IMR-90 (cell line): ENCODE measurements around the gene ZNF423. TPM values are rescaled to one million over a fixed set of nuclear protein-coding genes. Genes with fewer than 3 reads are reported as not detected.

Experiments
- ATAC-seq: fragments of 200-7000 bp; cut with Tn5 transposase; 2 replicates; pipeline ENCODE4 v1.9.1; 2020; ENCODE audit warnings: low read depth, mild to moderate bottlenecking, moderate library complexity
- BruUV-seq: library from RNA; stranded (reverse); fragments of 400-500 nt; replicated peaks from 2 replicates; lab custom pipeline; 2021; lab: Mats Ljungman, UMichigan
- CTCF ChIA-PET: fragments of 300-600 bp; formaldehyde crosslinking; extraction: SDS; loops from one replicate; lab custom pipeline; 2021; ENCODE audit warnings: antibody characterized with exemption; lab: Yijun Ruan, JAX
- POLR2A ChIA-PET: fragments of 300-600 bp; sonication (Branson Sonifier 250); formaldehyde crosslinking; loops from one replicate; lab custom pipeline; 2022; ENCODE audit warnings: antibody characterized with exemption; ENCODE audit not compliant: unreplicated experiment; lab: Charles Lee
- DNase-seq: peaks from one replicate; pipeline ENCODE4 v3.0.0; 2013
- H2AFZ ChIP-seq: replicated peaks from 2 replicates; pipeline ENCODE3; 2013; ENCODE audit warnings: low read length, mild to moderate bottlenecking; ENCODE audit not compliant: poor library complexity
- H2AK5ac ChIP-seq: 2 replicates; pipeline ENCODE4 v1.6.1; 2013; ENCODE audit warnings: low read depth, low read length, inconsistent platforms
- H2AK9ac ChIP-seq: replicated peaks from 2 replicates; pipeline ENCODE3; 2013; ENCODE audit warnings: mild to moderate bottlenecking, low read depth, low read length, moderate library complexity; ENCODE audit not compliant: poor library complexity
- H2BK120ac ChIP-seq: 2 replicates; pipeline ENCODE4 v1.6.1; 2013; ENCODE audit warnings: low read depth, low read length, inconsistent platforms
- H2BK15ac ChIP-seq: 3 replicates; pipeline ENCODE4 v1.6.1; 2013; ENCODE audit warnings: low read depth, low read length, inconsistent platforms
- H2BK20ac ChIP-seq: 2 replicates; pipeline ENCODE4 v1.6.1; 2013; ENCODE audit warnings: low read depth, mild to moderate bottlenecking, inconsistent platforms, low read length, moderate library complexity
- H2BK5ac ChIP-seq: 2 replicates; pipeline ENCODE4 v1.6.1; 2013; ENCODE audit warnings: mild to moderate bottlenecking, low read depth, low read length, inconsistent platforms; ENCODE audit not compliant: poor library complexity, severe bottlenecking
- H3K14ac ChIP-seq: replicated peaks from 2 replicates; pipeline ENCODE4 v1.6.1; 2013; ENCODE audit warnings: low read depth, low read length, inconsistent platforms
- H3K18ac ChIP-seq: 2 replicates; pipeline ENCODE4 v1.6.1; 2013; ENCODE audit warnings: low read depth, low read length, control low read depth
- H3K23ac ChIP-seq: 2 replicates; pipeline ENCODE4 v1.6.1; 2013; ENCODE audit warnings: low read depth, low read length, inconsistent platforms
- H3K27ac ChIP-seq: 2 replicates; pipeline ENCODE4 v1.5.1; 2013; ENCODE audit warnings: mild to moderate bottlenecking, control low read depth, low read length; ENCODE audit not compliant: insufficient read depth
- H3K27me3 ChIP-seq: 2 replicates; pipeline ENCODE4 v1.6.1; 2013; ENCODE audit warnings: low read length; ENCODE audit not compliant: control insufficient read depth, insufficient read depth
- H3K36me3 ChIP-seq: 2 replicates; pipeline ENCODE4 v1.6.1; 2013; ENCODE audit warnings: low read length, mixed read lengths; ENCODE audit not compliant: control insufficient read depth, insufficient read depth
- H3K4ac ChIP-seq: 2 replicates; pipeline ENCODE4 v1.6.1; 2013; ENCODE audit warnings: low read depth, low read length, inconsistent platforms
- H3K4me1 ChIP-seq: 2 replicates; pipeline ENCODE4 v1.6.1; 2013; ENCODE audit warnings: low read length, mixed read lengths; ENCODE audit not compliant: control insufficient read depth, insufficient read depth
- H3K4me2 ChIP-seq: 2 replicates; pipeline ENCODE4 v1.6.1; 2013; ENCODE audit warnings: low read depth, mild to moderate bottlenecking, control low read depth, low read length, moderate library complexity
- H3K4me3 ChIP-seq: 2 replicates; pipeline ENCODE4 v1.5.1; 2013; ENCODE audit warnings: low read depth, mild to moderate bottlenecking, control low read depth, low read length, moderate library complexity; ENCODE audit not compliant: insufficient read depth
- H3K56ac ChIP-seq: 2 replicates; pipeline ENCODE4 v1.6.1; 2013; ENCODE audit warnings: low read length, inconsistent platforms; ENCODE audit not compliant: insufficient read depth; ENCODE audit errors: extremely low read depth
- H3K79me1 ChIP-seq, 2 experiments: 2 replicates each; pipeline ENCODE4 v1.6.1; 2013; ENCODE audit warnings: low read length in 2 of 2, inconsistent platforms in 1 of 2, low read depth in 1 of 2
- H3K9ac ChIP-seq: 2 replicates; pipeline ENCODE4 v1.6.1; 2013; ENCODE audit warnings: low read depth, low read length, control low read depth
- H3K9me1 ChIP-seq: 2 replicates; pipeline ENCODE4 v1.6.1; 2013; ENCODE audit warnings: low read length, inconsistent platforms; ENCODE audit not compliant: insufficient read depth
- H3K9me3 ChIP-seq: 2 replicates; pipeline ENCODE4 v1.6.1; 2013; ENCODE audit warnings: low read length; ENCODE audit not compliant: control insufficient read depth, insufficient read depth
- H4K20me1 ChIP-seq: 2 replicates; pipeline ENCODE4 v1.6.1; 2013; ENCODE audit warnings: low read length, inconsistent platforms; ENCODE audit not compliant: insufficient read depth
- H4K5ac ChIP-seq: 2 replicates; pipeline ENCODE4 v1.6.1; 2013; ENCODE audit warnings: mild to moderate bottlenecking, low read depth, low read length, control low read depth
- H4K8ac ChIP-seq, 2 experiments: 2 replicates each; pipeline ENCODE4 v1.6.1; 2013; ENCODE audit warnings: low read depth in 2 of 2, low read length in 2 of 2, control low read depth in 1 of 2, inconsistent platforms in 1 of 2
- H4K91ac ChIP-seq: 2 replicates; pipeline ENCODE4 v1.6.1; 2013; ENCODE audit warnings: low read depth, low read length, inconsistent platforms; ENCODE audit not compliant: insufficient read depth
- CHD1 ChIP-seq: IDR thresholded peaks from 2 replicates; pipeline ENCODE4 v1.6.1; 2012; ENCODE audit warnings: low read depth, low read length, improper control_type of control experiment
- ELK1 ChIP-seq: fragments of 150-350 bp; IDR thresholded peaks from 2 replicates; pipeline ENCODE4 v1.6.1; 2016; ENCODE audit warnings: low read depth, mild to moderate bottlenecking, low read length, moderate library complexity, borderline replicate concordance
- FOS ChIP-seq: fragments of 150-350 bp; IDR thresholded peaks from 2 replicates; pipeline ENCODE4 v1.6.1; 2016; ENCODE audit warnings: low read depth, low read length
- MAFK ChIP-seq: IDR thresholded peaks from 2 replicates; pipeline ENCODE4 v1.6.1; 2012; ENCODE audit warnings: low read depth, low read length, improper control_type of control experiment
- MAZ ChIP-seq: IDR thresholded peaks from 2 replicates; pipeline ENCODE4 v1.6.1; 2012; ENCODE audit warnings: low read depth, mild to moderate bottlenecking, low read length, improper control_type of control experiment, moderate library complexity, borderline replicate concordance
- MXI1 ChIP-seq: IDR thresholded peaks from 2 replicates; pipeline ENCODE4 v1.6.1; 2012; ENCODE audit warnings: low read depth, mild to moderate bottlenecking, low read length, moderate library complexity, borderline replicate concordance
- NFE2L2 ChIP-seq: fragments of 150-350 bp; IDR thresholded peaks from 2 replicates; pipeline ENCODE4 v1.6.1; 2016; ENCODE audit warnings: low read depth, mild to moderate bottlenecking, low read length
- POLR2A ChIP-seq: IDR thresholded peaks from 2 replicates; pipeline ENCODE4 v1.6.1; 2012; ENCODE audit warnings: mild to moderate bottlenecking, low read depth, low read length
- RAD21 ChIP-seq: IDR thresholded peaks from 2 replicates; pipeline ENCODE4 v1.6.1; 2012; ENCODE audit warnings: low read length, improper control_type of control experiment
- RFX5 ChIP-seq: IDR thresholded peaks from 2 replicates; pipeline ENCODE4 v1.8.0; 2012; ENCODE audit warnings: low read depth, mild to moderate bottlenecking, low read length, moderate library complexity
- WGBS, 2 experiments: methylation state at CpG; one replicate each; pipeline versions ENCODE4 v1.1.5 to v1.1.7; 2013; ENCODE audit warnings: missing lambda C conversion rate in 2 of 2; ENCODE audit not compliant: insufficient read length in 1 of 2; ENCODE audit errors: extremely low coverage in 2 of 2; 5-methylcytosine and 5-hydroxymethylcytosine counted together
- dilution Hi-C: fragments of 300-500 bp; cut with HindIII; formaldehyde crosslinking; loops from one replicate; pipeline ENCODE4 v1.14.3; 2018; ENCODE audit warnings: low sequenced_read_pairs; ENCODE audit not compliant: unreplicated experiment
- in situ Hi-C: fragments of 300-500 bp; cut with MboI; formaldehyde crosslinking; loops from 3 replicates; pipeline ENCODE4 v1.14.3; 2019; ENCODE audit warnings: low sequenced_read_pairs, inconsistent platforms, mixed read lengths
- intact Hi-C: fragments of 100-400 bp; cut with micrococcal nuclease; formaldehyde crosslinking; loops from 2 replicates; pipeline ENCODE4 v1.10.0; 2022
- polyA plus RNA-seq, 3 experiments: library from polyadenylated mRNA; depleted of rRNA; stranded (reverse); fragments of >200 nt; gene quantifications; 2 replicates each; pipeline ENCODE4 v1.2.3, GENCODE V29; 2012; ENCODE audit warnings: low replicate concordance in 1 of 3
- total RNA-seq: library from RNA; depleted of rRNA; stranded (reverse); fragments of >200 nt; gene quantifications from 2 replicates; pipeline ENCODE4 v1.2.3, GENCODE V29; 2012

ZNF423 gene
- total and polyA plus RNA-seq, 2 of the 4 experiments (the other 2 are of a cell fraction), result under 0.01 to 0.10 TPM

- Histone ChIP-seq H2BK20ac (no peak overlapping the region), H3K23ac (no peak overlapping the region), H2AK9ac (no peak overlapping the region), H3K9me3 (peaks cover 7% of the 10 kb centered on the region; the same call in 1 of the 2 replicates), H3K9me1 (no peaks in the 10 kb centered on the region), H4K8ac (no peak overlapping the region), H4K91ac (no peak overlapping the region), H3K79me1 (no peaks in the 10 kb centered on the region), H2BK120ac (no peak overlapping the region), H3K27ac (no peak overlapping the region), H3K18ac (no peak overlapping the region), H3K56ac (no peak overlapping the region), H3K36me3 (no peaks in the 10 kb centered on the region), H3K27me3 (peaks cover 3% of the 10 kb centered on the region), H3K9ac (no peak overlapping the region), H3K4ac (no peak overlapping the region), H2BK15ac (no peak overlapping the region), H2BK5ac (no peak overlapping the region), H4K20me1 (no peaks in the 10 kb centered on the region), H2AK5ac (no peak overlapping the region), H3K4me3 (no peak overlapping the region), H3K14ac (no peak overlapping the region), H4K5ac (no peak overlapping the region), H3K4me2 (no peak overlapping the region), H3K4me1 (peaks cover 5% of the 10 kb centered on the region; the same call in 1 of the 2 replicates), H2AFZ (no peak overlapping the region)
- no TSS peak for BruUV-seq
- TF ChIP-seq RFX5, result no peak
- no peak for TF ChIP-seq RAD21
- TF ChIP-seq CHD1, result no peak
- no peak for TF ChIP-seq MAFK
- TF ChIP-seq MXI1, result no peak
- no peak for TF ChIP-seq NFE2L2
- no peak for TF ChIP-seq ELK1
- no peak for TF ChIP-seq MAZ
- no peak for TF ChIP-seq POLR2A
- no peak for TF ChIP-seq FOS
- WGBS, 2 experiments, result no CpG with 5 or more reads among the region's 4 CpGs
- POLR2A ChIA-PET, result no interaction called here
- ATAC-seq (no peak), DNase-seq (no peak)
- CTCF ChIA-PET, result no interaction called here
- intact Hi-C loops, result no loop called here
- in situ Hi-C loops, result no loop called here
- dilution Hi-C loops, result no loop called here
These were observed 223.1 kb downstream of the ZNF423 start for GRCh38 chr16:49632795-49633184.
